ENCODE measurements around the gene SENP2.

The SENP2 gene

GRCh38 chr3:185645596-185646381 lies 59.7 kb downstream of the SENP2 start:
- no peak for DNase-seq (ENCODE audit: extremely low read depth, low read depth)
- TF ChIP-seq CTCF (IDR thresholded peaks at IDR 0.05; ENCODE audit: low read depth, low read length, missing control alignments): no peak
- no peak overlapping the region for H3K4me3 ChIP-seq (replicated peaks; ENCODE audit: low read depth, low read length)

GRCh38 chr3:185646382-185647133 lies 60.5 kb downstream of the SENP2 start:
- no peak for TF ChIP-seq CTCF (IDR thresholded peaks at IDR 0.05; ENCODE audit: low read depth, low read length, missing control alignments)
- H3K4me3 ChIP-seq (replicated peaks; ENCODE audit: low read depth, low read length): no peak overlapping the region
- DNase-seq (ENCODE audit: extremely low read depth, low read depth): no peak

GRCh38 chr3:185647134-185647879 lies 61.2 kb downstream of the SENP2 start:
- H3K4me3 ChIP-seq (replicated peaks; ENCODE audit: low read depth, low read length): no peak overlapping the region

GRCh38 chr3:185647880-185648210 lies 61.8 kb downstream of the SENP2 start:
- DNase-seq (ENCODE audit: extremely low read depth, low read depth): no peak
- TF ChIP-seq CTCF (IDR thresholded peaks at IDR 0.05; ENCODE audit: low read depth, low read length, missing control alignments): no peak
- H3K4me3 ChIP-seq (replicated peaks; ENCODE audit: low read depth, low read length): no peak overlapping the region

More at GRCh38 chr3:185647134-185647879, 61.2 kb downstream of the SENP2 start:
- no peak for DNase-seq (ENCODE audit: extremely low read depth, low read depth)
- TF ChIP-seq CTCF (IDR thresholded peaks at IDR 0.05; ENCODE audit: low read depth, low read length, missing control alignments): no peak

GRCh38 chr3:185648396-185648795 lies 62.3 kb downstream of the SENP2 start:
- DNase-seq (ENCODE audit: extremely low read depth, low read depth): no peak
- TF ChIP-seq CTCF (IDR thresholded peaks at IDR 0.05; ENCODE audit: low read depth, low read length, missing control alignments): no peak
- H3K4me3 ChIP-seq (replicated peaks; ENCODE audit: low read depth, low read length): no peak overlapping the region

- DNase-seq (ENCODE audit: extremely low read depth, low read depth): no peak
- no peak for TF ChIP-seq CTCF (IDR thresholded peaks at IDR 0.05; ENCODE audit: low read depth, low read length, missing control alignments)
- no peak overlapping the region for H3K4me3 ChIP-seq (replicated peaks; ENCODE audit: low read depth, low read length)
These were observed 63.3 kb downstream of the SENP2 start for GRCh38 chr3:185649414-185649813.
